ENCODE results near the gene DHRS13. TPM values are rescaled to one million over a fixed set of nuclear protein-coding genes. Genes with fewer than 3 reads are reported as not detected.
"Not testable (repeated sequence)": the region's sequence is repeated elsewhere in the genome, so short reads cannot be mapped to it uniquely, and the experiment has no call there.

DHRS13 gene
- polyA plus RNA-seq, 2 of the 4 experiments (the other 2 are of a cell fraction) = 4.8 to 7.0 TPM

- ChIA-PET CTCF (interaction anchor here (0.6 to 38.2 kb wide), 6 partner anchors 11 to 352 kb away, joined by 3 to 685 read pairs (median 4); partner anchors contain the start of genes DHRS13 and FLOT2), POLR2A (no interaction called here)
- Histone ChIP-seq H3K4me1 (peaks cover 18% of the 10 kb centered on the region), H3K27ac (no peak overlapping the region), H3K4me3 (no peak overlapping the region), H3K9me3 (no peaks in the 10 kb centered on the region), H3K4me2 (no peak overlapping the region)
- DNase-seq (ENCODE audit: low read depth in 1 of 2, low spot score in 1 of 2) = no peak
- no peak for FAIRE-seq
- TF ChIP-seq POLR2A (IDR thresholded peaks at IDR 0.05; ENCODE audit: low read length) = no peak
- TF ChIP-seq SMC3 (IDR thresholded peaks at IDR 0.05) = no peak
- no peak for TF ChIP-seq HOXB13 (CRISPR knock-in tag; IDR thresholded peaks at IDR 0.05; ENCODE audit: low read depth)
- TF ChIP-seq NFE2L2 (conservative IDR thresholded peaks at IDR 0.05; ENCODE audit: low read length) = no peak
- TF ChIP-seq JUN (IDR thresholded peaks at IDR 0.05) = no peak
- TF ChIP-seq HDAC2 (IDR thresholded peaks at IDR 0.05) = no peak
- TF ChIP-seq ZFP36 (IDR thresholded peaks at IDR 0.05; ENCODE audit: borderline replicate concordance, partially characterized antibody) = no peak
- no peak for TF ChIP-seq HOXA7 (CRISPR knock-in tag; IDR thresholded peaks at IDR 0.05)
- no peak for TF ChIP-seq RCOR1 (IDR thresholded peaks at IDR 0.05; ENCODE audit: low read depth, low read length)
- no peak for TF ChIP-seq POLR2AphosphoS2 (conservative IDR thresholded peaks at IDR 0.05; ENCODE audit: low read length)
- WGBS (ENCODE audit: missing lambda C conversion rate) = 93% methylated on average over 8 of the region's 8 CpGs
- ATAC-seq = no peak
Observed at GRCh38 chr17:28935744-28936460, 33.0 kb upstream of the DHRS13 start.

- H3K4me3 ChIP-seq; ATAC-seq; H3K9me3 ChIP-seq; H3K4me2 ChIP-seq; H3K27ac ChIP-seq; FAIRE-seq; POLR2A ChIA-PET; DNase-seq (ENCODE audit: low read depth in 1 of 2, low spot score in 1 of 2): not testable (repeated sequence)
- peaks cover 18% of the 10 kb centered on the region for H3K4me1 ChIP-seq
- 96% methylated on average over 8 of the region's 8 CpGs for WGBS (ENCODE audit: missing lambda C conversion rate)
- CTCF ChIA-PET = interaction anchor here (1.2 to 38.2 kb wide), 8 partner anchors 9 to 207 kb away, joined by 3 to 685 read pairs (median 6); partner anchors contain the start of genes DHRS13 and FLOT2
Observed at GRCh38 chr17:28934508-28934907, 31.6 kb upstream of the DHRS13 start.

- TF ChIP-seq SMC3 (IDR thresholded peaks at IDR 0.05) = no peak
- no peak for TF ChIP-seq CBX2 (IDR thresholded peaks at IDR 0.05; ENCODE audit: borderline replicate concordance, low read depth)
- no peak for TF ChIP-seq HOXA7 (CRISPR knock-in tag; IDR thresholded peaks at IDR 0.05)
- TF ChIP-seq HES2 (IDR thresholded peaks at IDR 0.05) = no peak
- no peak for TF ChIP-seq TP53 (CRISPR knock-in tag; IDR thresholded peaks at IDR 0.05)
- no peak for TF ChIP-seq MYC (IDR thresholded peaks at IDR 0.05; ENCODE audit: borderline replicate concordance, low read length)
- TF ChIP-seq E2F6 (IDR thresholded peaks at IDR 0.05; ENCODE audit: borderline replicate concordance, low read depth) = no peak
- 0 out of 3 replicates have a peak, but pooled peaks cover 4% of the 10 kb centered on the region for H3K4me1 ChIP-seq
- H3K27ac ChIP-seq = no peak overlapping the region
- CTCF ChIA-PET = interaction anchor here (0.7 to 38.2 kb wide), 6 partner anchors 13 to 202 kb away, joined by 3 to 685 read pairs (median 6); partner anchors contain the start of genes DHRS13, FLOT2 and SEZ6
- POLR2A ChIA-PET = interaction anchor here (0.9 to 1.6 kb wide), 2 partner anchors 20 to 22 kb away, joined by 3 to 7 read pairs; partner anchors contain the start of gene PHF12
- no peak for FAIRE-seq
- WGBS (ENCODE audit: missing lambda C conversion rate) = 100% methylated on average over 2 of the region's 2 CpGs
- H3K4me3 ChIP-seq = no peak overlapping the region
- H3K9me3 ChIP-seq = 0 out of 3 replicates have a peak, but pooled peaks cover 3% of the 10 kb centered on the region
- no peak overlapping the region for H3K4me2 ChIP-seq
- no peak for ATAC-seq
- no peak for DNase-seq (ENCODE audit: low read depth in 1 of 2, low spot score in 1 of 2)
Observed at GRCh38 chr17:28929787-28930186, 26.9 kb upstream of the DHRS13 start.

GRCh38 chr17:28928061-28928460 lies 25.2 kb upstream of the DHRS13 start:
- ChIA-PET CTCF (interaction anchor here (0.8 to 38.2 kb wide), 4 partner anchors 20 to 375 kb away, joined by 3 to 685 read pairs (median 248); partner anchors contain the start of genes DHRS13 and FLOT2), POLR2A (no interaction called here)
- 0 out of 3 replicates have a peak, but pooled peaks cover 3% of the 10 kb centered on the region for H3K9me3 ChIP-seq
- H3K27ac ChIP-seq = no peak overlapping the region
- H3K4me3 ChIP-seq = no peak overlapping the region
- no peak for ATAC-seq
- 100% methylated on average over 2 of the region's 2 CpGs for WGBS (ENCODE audit: missing lambda C conversion rate)
- TF ChIP-seq CHD2 (IDR thresholded peaks at IDR 0.05; ENCODE audit: low read length, partially characterized antibody) (no peak), PHF8 (IDR thresholded peaks at IDR 0.05; ENCODE audit: borderline replicate concordance, low read depth) (no peak)
- H3K4me2 ChIP-seq = no peak overlapping the region
- DNase-seq (ENCODE audit: low read depth in 1 of 2, low spot score in 1 of 2) = no peak
- no peak for FAIRE-seq
- 0 out of 3 replicates have a peak, but pooled peaks cover 4% of the 10 kb centered on the region for H3K4me1 ChIP-seq

Data from A549 (cell line).